ENCODE measurements around the gene VPS35. TPM values are rescaled to one million over a fixed set of nuclear protein-coding genes. Genes with fewer than 3 reads are reported as not detected.

Gene VPS35
- total RNA-seq, 6 experiments from 2014 or later, result 86.6 to 113 (median 100) TPM

DNA sequence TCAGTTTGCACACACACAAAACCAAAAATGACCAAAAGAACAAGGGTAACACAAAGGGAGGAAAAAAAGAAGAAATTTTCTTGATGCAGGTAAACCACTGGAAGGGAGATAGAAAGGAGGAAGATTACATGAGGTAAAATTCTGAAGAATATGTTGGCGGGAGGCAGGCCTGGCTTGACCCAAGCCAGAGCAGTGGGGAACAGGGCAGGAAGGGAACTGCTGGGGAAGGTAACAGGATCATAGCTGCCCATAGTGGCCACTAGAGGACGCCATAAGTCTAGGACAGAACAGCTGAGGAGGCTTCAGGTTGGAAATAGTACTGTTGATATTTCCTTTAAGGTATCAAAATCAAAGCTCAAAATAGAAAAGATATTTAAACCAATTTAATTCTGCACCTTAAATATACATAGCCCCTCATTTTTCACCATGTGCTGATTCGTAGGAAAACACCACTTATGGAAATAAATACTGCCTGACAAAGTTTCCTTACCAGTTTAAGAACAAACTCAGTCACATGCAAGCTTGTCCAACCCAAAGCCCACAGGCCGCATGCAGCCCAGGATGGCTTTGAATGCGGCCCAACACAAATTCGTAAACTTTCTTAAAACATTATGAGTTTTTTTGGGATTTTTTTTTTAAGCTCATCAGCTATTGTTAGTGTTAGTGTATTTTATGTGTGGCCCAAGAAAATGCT is 15.5 kb downstream of the VPS35 start:
- peak; percentile 53 for DNase-seq
- TF ChIP-seq CTCF (IDR thresholded peaks at IDR 0.05), result peak; percentile 97
- no peaks in the 10 kb centered on the region for H3K4me1 Mint-ChIP-seq (ENCODE audit: low read depth)
- H3K4me3 Mint-ChIP-seq, result no peak overlapping the region
- peaks cover 24% of the 10 kb centered on the region; the same call in 1 of the 2 replicates for H3K36me3 Mint-ChIP-seq (ENCODE audit: low read depth)
- no peak overlapping the region; the same call in 1 of the 2 replicates for H3K27ac Mint-ChIP-seq
- no peaks in the 10 kb centered on the region for H3K27me3 Mint-ChIP-seq (ENCODE audit: insufficient read depth)
- no peaks in the 10 kb centered on the region for H3K9me3 Mint-ChIP-seq

DNA sequence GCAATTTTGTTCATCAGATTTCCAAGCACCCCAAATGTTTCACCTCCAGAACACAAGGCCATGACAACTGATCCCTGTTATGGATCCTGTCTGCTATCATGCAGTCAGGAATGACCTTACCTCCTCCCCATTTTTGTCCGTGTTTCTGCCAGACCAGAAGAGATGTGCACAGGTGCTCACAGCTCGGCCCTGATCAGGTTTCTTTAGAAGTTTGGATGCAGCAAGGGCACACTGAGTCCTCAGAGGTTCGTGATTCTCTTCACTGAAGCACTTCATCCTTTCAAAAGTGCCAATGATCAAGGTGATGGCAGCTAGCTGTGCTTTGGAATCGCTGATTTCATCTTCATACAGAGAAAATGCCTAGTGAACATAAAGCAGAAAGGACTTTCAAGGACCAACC is 26.9 kb downstream of the VPS35 start:
- TF ChIP-seq CTCF (IDR thresholded peaks at IDR 0.05), result no peak
- Mint-ChIP-seq H3K9me3 (no peaks in the 10 kb centered on the region), H3K4me3 (no peak overlapping the region), H3K4me1 (ENCODE audit: low read depth) (no peaks in the 10 kb centered on the region), H3K27ac (no peak overlapping the region), H3K27me3 (ENCODE audit: insufficient read depth) (no peaks in the 10 kb centered on the region), H3K36me3 (ENCODE audit: low read depth) (peaks cover 11% of the 10 kb centered on the region; the same call in 1 of the 2 replicates)
- DNase-seq, result no peak

GRCh38 chr16:46658925-46659324 is 30.1 kb downstream of the VPS35 start:
- H3K9me3 Mint-ChIP-seq, result no peaks in the 10 kb centered on the region
- no peak for TF ChIP-seq CTCF (IDR thresholded peaks at IDR 0.05)
- no peak overlapping the region for H3K4me3 Mint-ChIP-seq
- no peak for DNase-seq
- peaks cover 2% of the 10 kb centered on the region; the same call in 1 of the 2 replicates for H3K27me3 Mint-ChIP-seq (ENCODE audit: insufficient read depth)
- no peak overlapping the region for H3K27ac Mint-ChIP-seq
- H3K36me3 Mint-ChIP-seq (ENCODE audit: low read depth), result peaks cover 12% of the 10 kb centered on the region; the same call in 1 of the 2 replicates
- H3K4me1 Mint-ChIP-seq (ENCODE audit: low read depth), result no peaks in the 10 kb centered on the region

DNA sequence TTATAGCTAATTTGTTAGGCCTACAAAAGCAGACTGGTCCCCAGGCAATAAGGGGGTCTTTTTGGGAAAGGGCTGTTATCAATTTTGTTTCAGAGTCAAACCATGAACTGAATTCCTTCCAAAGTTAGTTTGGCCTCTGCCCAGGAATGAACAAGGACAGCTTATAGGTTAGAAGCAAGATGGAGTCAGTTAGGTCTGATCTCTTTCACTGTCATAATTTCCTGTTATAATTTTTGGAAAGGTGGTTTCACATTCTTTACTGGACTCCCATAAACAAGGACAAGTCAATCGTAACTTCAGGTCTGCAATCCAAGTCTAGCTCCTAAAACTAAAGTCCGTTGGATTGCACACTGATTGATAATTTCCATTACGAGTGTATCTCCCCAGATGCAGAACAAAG is 37.7 kb downstream of the VPS35 start:
- peaks cover 2% of the 10 kb centered on the region for H3K27me3 Mint-ChIP-seq (ENCODE audit: insufficient read depth)
- DNase-seq, result no peak
- no peak overlapping the region for H3K4me3 Mint-ChIP-seq
- H3K27ac Mint-ChIP-seq, result no peak overlapping the region
- TF ChIP-seq CTCF (IDR thresholded peaks at IDR 0.05), result no peak
- H3K9me3 Mint-ChIP-seq, result no peaks in the 10 kb centered on the region
- H3K36me3 Mint-ChIP-seq (ENCODE audit: low read depth), result 0 out of 2 replicates have a peak, but pooled peaks cover 7% of the 10 kb centered on the region
- 0 out of 2 replicates have a peak, but pooled peaks cover 5% of the 10 kb centered on the region for H3K4me1 Mint-ChIP-seq (ENCODE audit: low read depth)

DNA sequence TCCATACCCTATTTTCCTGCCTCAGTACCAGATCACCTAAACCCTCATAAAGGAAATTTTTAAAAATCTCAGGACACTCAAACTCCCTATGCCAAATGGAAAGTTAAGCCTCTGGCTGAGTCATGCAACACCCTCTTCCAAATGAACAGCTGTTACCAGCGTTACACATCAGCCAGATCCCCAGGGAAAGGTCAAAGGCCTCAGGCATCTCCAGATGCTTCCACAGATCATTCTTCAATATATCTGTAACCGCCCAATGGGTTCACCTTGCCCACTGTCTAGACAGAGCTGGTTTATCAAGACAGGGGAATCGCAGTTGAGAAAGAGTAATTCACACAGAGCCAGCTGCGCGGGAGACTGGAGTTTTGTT is 38.7 kb downstream of the VPS35 start:
- Mint-ChIP-seq H3K4me1 (ENCODE audit: low read depth) (0 out of 2 replicates have a peak, but pooled peaks cover 5% of the 10 kb centered on the region), H3K36me3 (ENCODE audit: low read depth) (no peaks in the 10 kb centered on the region), H3K4me3 (no peak overlapping the region), H3K27ac (no peak overlapping the region), H3K27me3 (ENCODE audit: insufficient read depth) (peaks cover 2% of the 10 kb centered on the region), H3K9me3 (no peaks in the 10 kb centered on the region)
- no peak for DNase-seq
- no peak for TF ChIP-seq CTCF (IDR thresholded peaks at IDR 0.05)

Measured in HFFc6 (cell line).